T-cell (primary cell): ENCODE data around the gene ELP2. TPM values are rescaled to one million over a fixed set of nuclear protein-coding genes. Genes with fewer than 3 reads are reported as not detected.

ENCODE experiments used
- ATAC-seq, 4 experiments: fragments of 200-7000 bp in 3 of 4; fragments of 150-1000 bp in 1 of 4; cut with Tn5 transposase; replicated peaks in 1 of 4; 1 replicate in 3 of 4; 2 replicates in 1 of 4; pipeline ENCODE4 v1.10.0; 2021; ENCODE audit warnings: moderate library complexity in 3 of 4, mild to moderate bottlenecking in 2 of 4, moderate number of reproducible peaks in 1 of 4
- CTCF ChIA-PET, 2 donors: fragments of 300-600 bp; sonication (Branson Sonifier 250); formaldehyde crosslinking; loops; one replicate each; lab custom pipeline; 2022; ENCODE audit warnings: antibody characterized with exemption in 2 of 2; lab: Charles Lee
- POLR2A ChIA-PET, 2 donors: fragments of 300-600 bp; sonication (Branson Sonifier 250); formaldehyde crosslinking; loops; one replicate each; lab custom pipeline; 2022; ENCODE audit warnings: antibody characterized with exemption in 2 of 2; lab: Charles Lee
- DNase-seq, 35 experiments: peaks; one replicate each; pipeline versions ENCODE4 v3.0.0 to v3.0.0-alpha.2; 2013 to 2023
- H3K27ac ChIP-seq: one replicate; pipeline ENCODE4 v1.5.1; 2013; ENCODE audit warnings: low read length
- H3K27me3 ChIP-seq, 2 experiments: replicated peaks in 1 of 2; 1 replicate in 1 of 2; 2 replicates in 1 of 2; pipeline versions ENCODE4 v1.6.1 to v1.7.0; 2013; ENCODE audit warnings: low read length in 1 of 2, mixed read lengths in 1 of 2; ENCODE audit not compliant: control insufficient read depth in 2 of 2, insufficient read depth in 2 of 2; ENCODE audit errors: extremely low read depth in 1 of 2
- H3K36me3 ChIP-seq, 2 donors: 1 replicate in 1 of 2; 2 replicates in 1 of 2; pipeline versions ENCODE4 v1.6.1 to v1.7.0; 2013; ENCODE audit warnings: low read length in 1 of 2; ENCODE audit not compliant: control insufficient read depth in 2 of 2, insufficient read depth in 1 of 2; ENCODE audit errors: extremely low read depth in 1 of 2
- H3K4me1 ChIP-seq, 2 experiments: 1 replicate in 1 of 2; 2 replicates in 1 of 2; pipeline versions ENCODE4 v1.6.1 to v1.7.0; 2013; ENCODE audit warnings: low read length in 2 of 2, mixed read lengths in 1 of 2; ENCODE audit not compliant: insufficient read depth in 2 of 2, control insufficient read depth in 1 of 2; ENCODE audit errors: extremely low read depth in 1 of 2
- H3K4me3 ChIP-seq, 2 donors: 1 replicate in 1 of 2; 2 replicates in 1 of 2; pipeline versions ENCODE4 v1.5.1 to v1.7.0; 2013; ENCODE audit warnings: mild to moderate bottlenecking in 2 of 2, low read length in 1 of 2, moderate library complexity in 1 of 2; ENCODE audit not compliant: control insufficient read depth in 1 of 2; ENCODE audit errors: extremely low read depth in 1 of 2
- H3K9me3 ChIP-seq: 2 replicates; pipeline ENCODE4 v1.7.0; 2013
- H3K27ac Mint-ChIP-seq, 2 donors: one replicate each; pipeline ENCODE4 v1.8.0; 2020 to 2021; ENCODE audit warnings: mild to moderate bottlenecking in 2 of 2, mixed read lengths in 2 of 2
- H3K27me3 Mint-ChIP-seq, 2 donors: one replicate each; pipeline ENCODE4 v1.8.0; 2021 to 2022; ENCODE audit warnings: mixed read lengths in 2 of 2
- H3K36me3 Mint-ChIP-seq: one replicate; pipeline ENCODE4 v1.8.0; 2021; ENCODE audit warnings: mixed read lengths
- H3K4me1 Mint-ChIP-seq, 3 donors: one replicate each; pipeline ENCODE4 v1.8.0; 2020 to 2022; ENCODE audit warnings: mixed read lengths in 3 of 3, mild to moderate bottlenecking in 1 of 3
- H3K4me3 Mint-ChIP-seq, 3 donors: one replicate each; pipeline ENCODE4 v1.8.0; 2020 to 2022; ENCODE audit warnings: mild to moderate bottlenecking in 3 of 3, mixed read lengths in 3 of 3, moderate library complexity in 3 of 3
- H3K9me3 Mint-ChIP-seq, 3 donors: one replicate each; pipeline ENCODE4 v1.8.0; 2020 to 2022; ENCODE audit warnings: mixed read lengths in 3 of 3
- WGBS: methylation state at CpG from one replicate; pipeline ENCODE4 v1.1.5; 2013; ENCODE audit warnings: missing lambda C conversion rate; ENCODE audit not compliant: insufficient coverage; 5-methylcytosine and 5-hydroxymethylcytosine counted together
- total RNA-seq, 35 experiments: library from RNA in 6 of 35; stranded (reverse) in 6 of 35; fragments of 120-200 nt in 1 of 35; gene quantifications; one replicate each; pipeline versions ENCODE4 v1.2.1 to v1.2.4 and lab custom pipeline; 2013 to 2026

Gene ELP2
- total RNA-seq, 5 donors from 2014 or later (not counting 1 experiment from before 2014, with no cell fraction given): 109 to 156 (median 150) TPM

DNA sequence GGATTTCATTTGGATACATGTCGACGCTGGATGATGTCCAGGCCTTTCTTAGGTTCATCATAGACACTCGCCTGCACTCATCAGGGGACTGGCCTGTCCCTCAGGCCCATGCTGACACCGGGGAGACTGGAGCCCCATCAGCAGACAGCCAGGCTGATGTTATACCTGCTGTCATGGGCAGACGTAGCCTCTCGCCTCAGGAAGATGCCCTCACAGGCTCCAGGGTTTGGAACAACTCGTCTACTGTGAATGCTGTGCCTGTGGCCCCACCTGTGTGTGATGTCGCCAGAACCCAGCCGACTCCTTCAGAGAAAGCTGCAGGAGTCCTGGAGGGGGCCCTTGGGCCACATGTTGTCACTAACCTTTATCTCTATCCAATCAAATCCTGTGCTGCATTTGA is 85.9 kb downstream of the ELP2 start:
- Mint-ChIP-seq H3K27me3 (no peaks in the 10 kb centered on the region), H3K4me3 (no peak overlapping the region), H3K27ac (no peak overlapping the region), H3K4me1 (no peaks in the 10 kb centered on the region), H3K9me3 (no peaks in the 10 kb centered on the region), H3K36me3 (no peaks in the 10 kb centered on the region)
- H3K36me3 ChIP-seq: no peaks in the 10 kb centered on the region
- H3K9me3 ChIP-seq: no peaks in the 10 kb centered on the region
- POLR2A ChIA-PET: no interaction called here
- peaks cover 0 to 6% of the 10 kb centered on the region in 2 experiments for H3K27me3 ChIP-seq
- H3K27ac ChIP-seq: no peak overlapping the region
- no peaks in the 10 kb centered on the region for H3K4me1 ChIP-seq
- no peak overlapping the region for H3K4me3 ChIP-seq
- no peak for ATAC-seq
- CTCF ChIA-PET: no interaction called here
- 86% methylated on average over 7 of the region's 9 CpGs for WGBS
- DNase-seq: no peak

DNA sequence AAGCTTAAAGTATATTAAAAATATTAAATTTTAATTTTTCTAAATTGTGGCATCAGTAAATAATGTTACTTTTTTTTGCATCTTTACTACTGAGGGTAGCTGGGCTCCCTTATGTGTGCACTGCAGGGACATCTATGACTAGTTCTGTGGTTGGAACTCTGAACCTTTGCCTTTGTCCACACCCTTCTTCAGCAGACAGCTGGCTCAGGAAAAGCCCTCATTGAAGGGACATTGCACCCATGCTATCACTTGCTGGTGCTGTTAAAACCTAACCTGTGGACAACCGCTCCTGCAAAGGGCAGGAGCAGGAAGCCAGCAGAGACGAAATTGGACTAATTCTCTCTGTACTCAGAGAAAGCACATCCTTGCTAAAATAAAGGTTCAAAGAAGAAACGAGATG is 87.6 kb downstream of the ELP2 start:
- Mint-ChIP-seq H3K4me3 (no peak overlapping the region), H3K4me1 (no peaks in the 10 kb centered on the region), H3K9me3 (no peaks in the 10 kb centered on the region), H3K27me3 (no peaks in the 10 kb centered on the region), H3K36me3 (no peaks in the 10 kb centered on the region), H3K27ac (no peak overlapping the region)
- POLR2A ChIA-PET: interaction anchor here in 1 of 2 donors (0.6 kb wide), 1 partner anchor 135 kb away, joined by 3 read pairs; no protein-coding TSS in a partner anchor
- no peak overlapping the region for H3K4me3 ChIP-seq
- no peak overlapping the region for H3K27ac ChIP-seq
- no peak for ATAC-seq
- H3K9me3 ChIP-seq: no peaks in the 10 kb centered on the region
- H3K4me1 ChIP-seq: no peaks in the 10 kb centered on the region
- H3K36me3 ChIP-seq: no peaks in the 10 kb centered on the region
- no CpG with 5 or more reads among the region's 3 CpGs for WGBS
- CTCF ChIA-PET: interaction anchor here in 1 of 2 donors (0.5 kb wide), 1 partner anchor 199 kb away, joined by 4 read pairs; no protein-coding TSS in a partner anchor
- DNase-seq: no peak
- peaks cover 0 to 6% of the 10 kb centered on the region in 2 experiments for H3K27me3 ChIP-seq

DNA sequence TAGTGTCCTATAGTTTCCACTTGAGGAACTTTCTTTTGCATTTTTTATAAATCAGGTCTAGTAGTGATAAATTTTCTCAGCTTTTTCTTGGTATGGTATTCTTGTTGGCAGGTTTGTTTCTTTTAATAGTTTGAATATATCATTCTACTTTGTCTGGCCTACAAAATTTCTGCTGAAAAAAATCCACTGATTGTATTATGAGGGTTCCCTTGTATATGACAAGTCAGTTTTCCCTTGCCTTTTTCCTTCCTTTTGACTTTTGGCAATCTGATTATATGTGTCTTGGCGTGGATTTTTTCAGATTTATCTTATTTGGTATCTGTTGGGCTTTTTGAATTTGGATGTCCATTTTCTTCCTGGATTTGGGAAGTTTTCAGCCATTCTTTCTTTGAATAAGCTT is 99.5 kb downstream of the ELP2 start:
- peaks cover 0 to 11% of the 10 kb centered on the region in 2 donors for H3K27me3 Mint-ChIP-seq
- CTCF ChIA-PET: no interaction called here
- no peak for ATAC-seq
- H3K27ac ChIP-seq: no peak overlapping the region
- peaks cover 21 to 48% (median 34%) of the 10 kb centered on the region in 3 donors for H3K9me3 Mint-ChIP-seq
- H3K4me3 ChIP-seq: no peak overlapping the region
- H3K36me3 ChIP-seq: no peaks in the 10 kb centered on the region
- POLR2A ChIA-PET: no interaction called here
- H3K4me3 Mint-ChIP-seq: no peak overlapping the region
- H3K36me3 Mint-ChIP-seq: peaks cover 6% of the 10 kb centered on the region
- no CpG with 5 or more reads among the region's 1 CpG for WGBS
- peaks cover 4% of the 10 kb centered on the region for H3K9me3 ChIP-seq
- no peak for DNase-seq
- H3K4me1 ChIP-seq: no peaks in the 10 kb centered on the region
- no peak overlapping the region for H3K27ac Mint-ChIP-seq
- H3K4me1 Mint-ChIP-seq: no peaks in the 10 kb centered on the region
- H3K27me3 ChIP-seq: peaks cover 0 to 6% of the 10 kb centered on the region in 2 experiments

Other genes with a start within 250 kb of the ELP2 start
- gene RPRD1A, start 62.3 kb upstream of the ELP2 start, total RNA-seq: 10 to 100 TPM; 22.3 to 37.4 (median 36.8) TPM
- gene SLC39A6, start 559 bp upstream of the ELP2 start, total RNA-seq: 10 to 100 TPM; 14.3 to 18.3 (median 16.8) TPM
- gene MOCOS, start 57.6 kb downstream of the ELP2 start, total RNA-seq: under 1 TPM; 0.05 to 0.47 (median 0.16) TPM
- under 1 TPM in 1 of 5 donors, not detected in 4; 0.06 TPM for gene FHOD3, start 167.8 kb downstream of the ELP2 start, total RNA-seq